Kidney (tissue), 14 donors: Measurements from ENCODE around the gene PRRC2A. TPM values are rescaled to one million over a fixed set of nuclear protein-coding genes. Genes with fewer than 3 reads are reported as not detected.
A peak's percentile ranks its signal among the peaks of the same experiment; 100 is the strongest.

Experiments
- DNase-seq, 5 donors: peaks; one replicate each; pipeline ENCODE4 v3.0.0-alpha.2; 2013 to 2020
- FAIRE-seq: peaks from 2 replicates; lab custom pipeline; 2012; peaks lifted over from hg19 to GRCh38; lab: Jason Lieb, UNC
- H3K27ac ChIP-seq, 2 donors: one replicate each; pipeline ENCODE4 v1.7.0; 2013; ENCODE audit warnings: low read depth in 2 of 2, low read length in 2 of 2, inconsistent platforms in 1 of 2
- H3K27me3 ChIP-seq: one replicate; pipeline ENCODE4 v1.7.1; 2013; ENCODE audit warnings: low read length, inconsistent platforms; ENCODE audit not compliant: control insufficient read depth, insufficient read depth
- H3K36me3 ChIP-seq, 3 donors: one replicate each; pipeline versions ENCODE4 v1.7.0 to v1.7.1; 2013; ENCODE audit warnings: low read length in 3 of 3, control low read depth in 1 of 3, inconsistent platforms in 1 of 3; ENCODE audit not compliant: insufficient read depth in 3 of 3, control insufficient read depth in 2 of 3
- H3K4me1 ChIP-seq, 3 donors: one replicate each; pipeline versions ENCODE4 v1.7.0 to v1.7.1; 2013; ENCODE audit warnings: low read length in 3 of 3, inconsistent platforms in 1 of 3, low read depth in 1 of 3; ENCODE audit not compliant: control insufficient read depth in 2 of 3, insufficient read depth in 2 of 3
- H3K4me3 ChIP-seq, 3 donors: one replicate each; pipeline versions ENCODE4 v1.7.0 to v1.8.1; 2013; ENCODE audit warnings: low read length in 3 of 3, control low read depth in 1 of 3, inconsistent platforms in 1 of 3
- H3K9ac ChIP-seq, 3 donors: one replicate each; pipeline versions ENCODE4 v1.7.0 to v1.7.1; 2013; ENCODE audit warnings: low read length in 3 of 3, control low read depth in 1 of 3, inconsistent platforms in 1 of 3
- H3K9me3 ChIP-seq, 3 donors: one replicate each; pipeline versions ENCODE4 v1.7.0 to v1.7.1; 2013; ENCODE audit warnings: low read length in 3 of 3, control low read depth in 1 of 3, inconsistent platforms in 1 of 3; ENCODE audit not compliant: control insufficient read depth in 2 of 3, insufficient read depth in 1 of 3
- intact Hi-C: fragments of 100-400 bp; cut with DNase I; formaldehyde crosslinking; loops from one replicate; pipeline ENCODE4 v1.11.1; 2022
- polyA plus RNA-seq: library from polyadenylated mRNA; stranded (reverse); fragments of 350-450 nt; fragmentation: Illumina TruSeq; extraction: RNeasy Lipid Tissue Mini Kit (QIAGEN cat#74804); gene quantifications from one replicate; pipeline ENCODE4 v1.2.3, GENCODE V29; 2014; ENCODE audit warnings: low read depth, low replicate concordance; ENCODE audit not compliant: insufficient read depth
- total RNA-seq: library from RNA; stranded (reverse); fragmentation: NEBNext Ultra II Directional; extraction: Animal tissue kit (Norgen Biotek cat#: 25700); gene quantifications from one replicate; pipeline ENCODE4 v1.2.1, GENCODE V29; 2021
- TF ChIP-seq, protein P1 (sequence below): IDR thresholded peaks from 3 replicates; pipeline ENCODE4 v1.5.1; 2012; ENCODE audit warnings: mild to moderate bottlenecking, moderate library complexity, borderline replicate concordance; ENCODE audit not compliant: insufficient read depth; ENCODE audit errors: extremely low read depth
- donor health status: control.
- donor health status: control.
- donor health status: control.
- donor health status: control.
- donor health status: control.
- donor health status: DM: yes; HTN: yes; CAD: no.
- donor health status: Normal renal cell carcinoma (clear cell type).

The PRRC2A gene
- total and polyA plus RNA-seq, 2 donors from 2014 or later, result 84.6 to 159 TPM

DNA sequence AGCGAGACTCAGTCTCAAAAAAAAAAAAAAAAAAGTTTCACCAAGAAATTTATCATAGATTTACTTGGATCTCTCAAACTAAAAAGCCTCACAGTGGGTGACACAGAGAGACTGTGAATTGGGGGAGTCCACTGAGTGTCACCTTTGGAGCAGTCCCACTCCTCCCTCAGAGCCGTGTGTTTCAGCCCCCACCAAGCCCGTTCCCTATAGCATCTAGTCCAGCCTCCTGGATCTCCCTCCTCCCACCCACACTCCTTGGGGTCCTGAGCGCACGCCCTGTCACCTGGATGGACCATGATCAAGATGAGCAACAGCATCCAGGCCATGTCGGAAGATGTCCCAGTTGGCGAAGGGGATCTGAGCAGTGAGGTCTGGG, 28.1 kb upstream of the PRRC2A start:
- no peak for FAIRE-seq
- no peaks in the 10 kb centered on the region for H3K36me3 ChIP-seq
- no peaks in the 10 kb centered on the region for H3K4me1 ChIP-seq
- no peak overlapping the region for H3K27ac ChIP-seq
- no peaks in the 10 kb centered on the region for H3K9me3 ChIP-seq
- TF ChIP-seq, protein P1, sequence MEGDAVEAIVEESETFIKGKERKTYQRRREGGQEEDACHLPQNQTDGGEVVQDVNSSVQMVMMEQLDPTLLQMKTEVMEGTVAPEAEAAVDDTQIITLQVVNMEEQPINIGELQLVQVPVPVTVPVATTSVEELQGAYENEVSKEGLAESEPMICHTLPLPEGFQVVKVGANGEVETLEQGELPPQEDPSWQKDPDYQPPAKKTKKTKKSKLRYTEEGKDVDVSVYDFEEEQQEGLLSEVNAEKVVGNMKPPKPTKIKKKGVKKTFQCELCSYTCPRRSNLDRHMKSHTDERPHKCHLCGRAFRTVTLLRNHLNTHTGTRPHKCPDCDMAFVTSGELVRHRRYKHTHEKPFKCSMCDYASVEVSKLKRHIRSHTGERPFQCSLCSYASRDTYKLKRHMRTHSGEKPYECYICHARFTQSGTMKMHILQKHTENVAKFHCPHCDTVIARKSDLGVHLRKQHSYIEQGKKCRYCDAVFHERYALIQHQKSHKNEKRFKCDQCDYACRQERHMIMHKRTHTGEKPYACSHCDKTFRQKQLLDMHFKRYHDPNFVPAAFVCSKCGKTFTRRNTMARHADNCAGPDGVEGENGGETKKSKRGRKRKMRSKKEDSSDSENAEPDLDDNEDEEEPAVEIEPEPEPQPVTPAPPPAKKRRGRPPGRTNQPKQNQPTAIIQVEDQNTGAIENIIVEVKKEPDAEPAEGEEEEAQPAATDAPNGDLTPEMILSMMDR, result no peak
- peak in 1 of 5 donors; percentile 60 for DNase-seq
- no peak overlapping the region for H3K9ac ChIP-seq
- no peaks in the 10 kb centered on the region for H3K27me3 ChIP-seq
- intact Hi-C loops, result no loop called here
- H3K4me3 ChIP-seq, result no peak overlapping the region

GRCh38 chr6:31597006-31597405, 23.5 kb upstream of the PRRC2A start:
- TF ChIP-seq, protein P1, result no peak
- Histone ChIP-seq H3K4me3 (no peak overlapping the region), H3K27ac (no peak overlapping the region), H3K36me3 (no peaks in the 10 kb centered on the region), H3K9ac (no peak overlapping the region), H3K27me3 (no peaks in the 10 kb centered on the region), H3K4me1 (peaks cover 0 to 2% (median 0%) of the 10 kb centered on the region in 3 donors), H3K9me3 (no peaks in the 10 kb centered on the region)
- no peak for DNase-seq
- intact Hi-C loops, result no loop called here
- FAIRE-seq, result no peak

DNA sequence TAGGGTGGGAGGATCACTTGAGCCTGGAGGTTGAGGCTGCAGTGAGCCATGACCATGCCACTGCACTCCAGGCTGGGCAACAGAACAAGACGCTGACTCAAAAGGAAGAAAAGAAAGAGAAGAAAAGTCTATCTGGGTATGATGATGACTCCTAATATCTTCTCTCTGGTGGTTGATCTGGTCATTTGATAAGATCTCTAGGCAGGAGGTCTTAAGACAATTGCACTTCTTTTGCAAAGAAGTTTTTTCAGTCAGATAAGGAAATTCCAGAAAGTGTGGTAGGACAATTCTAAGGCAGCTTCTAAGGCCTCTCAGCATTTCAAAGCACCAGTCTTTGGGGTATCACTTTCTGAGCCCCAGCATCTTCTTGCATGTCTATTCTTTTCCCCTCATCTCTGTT, 13.2 kb upstream of the PRRC2A start:
- no peak overlapping the region for H3K27ac ChIP-seq
- TF ChIP-seq, protein P1, result no peak
- no peak overlapping the region for H3K4me3 ChIP-seq
- no peak for DNase-seq
- FAIRE-seq, result no peak
- H3K27me3 ChIP-seq, result no peaks in the 10 kb centered on the region
- H3K9ac ChIP-seq, result no peak overlapping the region
- intact Hi-C loops, result no loop called here
- no peaks in the 10 kb centered on the region for H3K4me1 ChIP-seq
- no peaks in the 10 kb centered on the region for H3K9me3 ChIP-seq
- H3K36me3 ChIP-seq, result no peaks in the 10 kb centered on the region
